Astrocyte (in vitro differentiated cells and primary cell): ENCODE measurements around the gene MTERF1.

Source experiments
- EZH2 ChIP-seq: IDR thresholded peaks from 2 replicates; pipeline ENCODE4 v1.6.1; 2012; ENCODE audit warnings: mild to moderate bottlenecking, low read length, inconsistent platforms; ENCODE audit not compliant: insufficient read depth
- TF ChIP-seq, protein P1 (sequence below): IDR thresholded peaks from 2 replicates; pipeline ENCODE4 v1.5.1; 2011; ENCODE audit warnings: low read depth, mild to moderate bottlenecking, inconsistent platforms, low read length, moderate library complexity; ENCODE audit not compliant: insufficient read depth

DNA sequence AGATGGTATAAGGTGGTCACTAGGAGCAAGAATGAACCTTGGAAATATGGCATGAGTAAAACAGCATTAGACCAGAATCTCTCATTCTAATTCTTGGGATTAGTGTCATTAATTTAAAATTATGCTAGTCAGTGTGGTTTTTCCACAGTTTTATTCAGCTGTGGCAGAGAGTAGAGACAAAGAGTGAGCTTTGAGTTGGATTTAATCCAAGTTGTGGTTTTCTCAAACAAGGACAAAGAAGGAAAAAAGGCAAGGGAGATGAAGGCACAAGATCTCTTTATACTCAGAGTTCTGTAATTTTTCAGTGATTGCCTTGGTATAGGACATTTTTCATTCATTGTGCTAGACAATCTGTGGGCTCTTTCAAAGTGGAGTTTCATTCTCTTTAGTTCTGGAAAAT lies 32.0 kb upstream of the MTERF1 start:
- TF ChIP-seq, protein P1, sequence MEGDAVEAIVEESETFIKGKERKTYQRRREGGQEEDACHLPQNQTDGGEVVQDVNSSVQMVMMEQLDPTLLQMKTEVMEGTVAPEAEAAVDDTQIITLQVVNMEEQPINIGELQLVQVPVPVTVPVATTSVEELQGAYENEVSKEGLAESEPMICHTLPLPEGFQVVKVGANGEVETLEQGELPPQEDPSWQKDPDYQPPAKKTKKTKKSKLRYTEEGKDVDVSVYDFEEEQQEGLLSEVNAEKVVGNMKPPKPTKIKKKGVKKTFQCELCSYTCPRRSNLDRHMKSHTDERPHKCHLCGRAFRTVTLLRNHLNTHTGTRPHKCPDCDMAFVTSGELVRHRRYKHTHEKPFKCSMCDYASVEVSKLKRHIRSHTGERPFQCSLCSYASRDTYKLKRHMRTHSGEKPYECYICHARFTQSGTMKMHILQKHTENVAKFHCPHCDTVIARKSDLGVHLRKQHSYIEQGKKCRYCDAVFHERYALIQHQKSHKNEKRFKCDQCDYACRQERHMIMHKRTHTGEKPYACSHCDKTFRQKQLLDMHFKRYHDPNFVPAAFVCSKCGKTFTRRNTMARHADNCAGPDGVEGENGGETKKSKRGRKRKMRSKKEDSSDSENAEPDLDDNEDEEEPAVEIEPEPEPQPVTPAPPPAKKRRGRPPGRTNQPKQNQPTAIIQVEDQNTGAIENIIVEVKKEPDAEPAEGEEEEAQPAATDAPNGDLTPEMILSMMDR, result no peak
- TF ChIP-seq EZH2, result no peak
